HEK293T (cell line): Measurements from ENCODE around the gene NUDT4.

Experiments used
- ARNT ChIP-seq: fragments of 450-650 bp; IDR thresholded peaks from 2 replicates; pipeline ENCODE4 v1.6.1; 2017; ENCODE audit warnings: mild to moderate bottlenecking
- BHLHE40 ChIP-seq: fragments of 450-650 bp; IDR thresholded peaks from 2 replicates; pipeline ENCODE4 v1.6.1; 2016; ENCODE audit warnings: mild to moderate bottlenecking, moderate library complexity, borderline replicate concordance
- ELF4 ChIP-seq: fragments of 450-650 bp; IDR thresholded peaks from 2 replicates; pipeline ENCODE4 v1.6.1; 2017; ENCODE audit warnings: antibody characterized with exemption
- FOXA1 ChIP-seq: fragments of 450-650 bp; IDR thresholded peaks from 2 replicates; pipeline ENCODE4 v1.6.1; 2016; ENCODE audit warnings: mild to moderate bottlenecking
- FOXK2 ChIP-seq: fragments of 450-650 bp; IDR thresholded peaks from 2 replicates; pipeline ENCODE4 v1.6.1; 2016; ENCODE audit warnings: mild to moderate bottlenecking
- HDGF ChIP-seq: fragments of 450-650 bp; IDR thresholded peaks from 2 replicates; pipeline ENCODE4 v1.6.1; 2017; ENCODE audit warnings: antibody characterized with exemption, borderline replicate concordance
- L3MBTL2 ChIP-seq: fragments of 450-650 bp; conservative IDR thresholded peaks from 2 replicates; pipeline ENCODE4 v1.6.1; 2016; ENCODE audit warnings: mild to moderate bottlenecking
- LEF1 ChIP-seq: fragments of 450-650 bp; IDR thresholded peaks from 2 replicates; pipeline ENCODE4 v1.6.1; 2017; ENCODE audit warnings: mild to moderate bottlenecking, borderline replicate concordance
- NFRKB ChIP-seq: fragments of 450-650 bp; IDR thresholded peaks from 2 replicates; pipeline ENCODE4 v1.6.1; 2016; ENCODE audit warnings: mild to moderate bottlenecking, moderate library complexity
- PKNOX1 ChIP-seq: fragments of 450-650 bp; IDR thresholded peaks from 2 replicates; pipeline ENCODE4 v1.6.1; 2016
- SP1 ChIP-seq: fragments of 450-650 bp; IDR thresholded peaks from 2 replicates; pipeline ENCODE4 v1.6.1; 2017
- SUZ12 ChIP-seq: fragments of 450-650 bp; IDR thresholded peaks from 2 replicates; pipeline ENCODE4 v1.6.1; 2016; ENCODE audit warnings: mild to moderate bottlenecking
- TARDBP ChIP-seq: fragments of 450-650 bp; IDR thresholded peaks from 2 replicates; pipeline ENCODE4 v1.6.1; 2016

- TF ChIP-seq ARNT = no peak
- no peak for TF ChIP-seq FOXA1
- TF ChIP-seq NFRKB = no peak
- TF ChIP-seq LEF1 = no peak
- no peak for TF ChIP-seq FOXK2
- no peak for TF ChIP-seq SUZ12
- no peak for TF ChIP-seq SP1
- TF ChIP-seq PKNOX1 = no peak
- no peak for TF ChIP-seq L3MBTL2
- TF ChIP-seq TARDBP = no peak
- no peak for TF ChIP-seq ELF4
- no peak for TF ChIP-seq BHLHE40
- no peak for TF ChIP-seq HDGF
These were observed 42.0 kb upstream of the NUDT4 start for GRCh38 chr12:93335603-93336162.
